ENCODE measurements around the gene CDCP2. TPM values are rescaled to one million over a fixed set of nuclear protein-coding genes. Genes with fewer than 3 reads are reported as not detected.

CDCP2 gene
- total and polyA plus RNA-seq, 2 experiments from 2014 or later: not detected

DNA sequence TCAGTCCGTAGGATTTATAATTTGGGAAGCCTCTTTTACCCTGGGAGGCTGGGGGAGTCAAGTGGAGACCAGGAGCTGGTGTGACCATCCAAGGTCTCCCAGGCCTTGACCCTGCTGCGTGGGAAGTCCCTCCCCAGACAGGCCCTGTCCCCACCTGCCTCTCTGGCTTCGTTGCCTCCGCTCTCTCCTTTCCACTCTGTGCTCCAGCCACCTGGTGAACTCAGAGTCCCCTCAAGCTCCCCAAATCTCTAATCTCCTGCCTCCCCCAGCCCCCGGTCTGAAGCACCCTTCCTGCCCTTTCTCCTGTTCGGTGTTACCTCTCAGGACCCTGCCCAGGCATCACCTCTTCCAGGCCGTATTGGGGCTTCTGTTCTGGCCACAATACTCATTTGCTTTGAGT is 27.9 kb downstream of the CDCP2 start:
- 93% methylated on average over 6 of the region's 7 CpGs for WGBS (ENCODE audit: low lambda C conversion rate, missing lambda C conversion rate)

DNA sequence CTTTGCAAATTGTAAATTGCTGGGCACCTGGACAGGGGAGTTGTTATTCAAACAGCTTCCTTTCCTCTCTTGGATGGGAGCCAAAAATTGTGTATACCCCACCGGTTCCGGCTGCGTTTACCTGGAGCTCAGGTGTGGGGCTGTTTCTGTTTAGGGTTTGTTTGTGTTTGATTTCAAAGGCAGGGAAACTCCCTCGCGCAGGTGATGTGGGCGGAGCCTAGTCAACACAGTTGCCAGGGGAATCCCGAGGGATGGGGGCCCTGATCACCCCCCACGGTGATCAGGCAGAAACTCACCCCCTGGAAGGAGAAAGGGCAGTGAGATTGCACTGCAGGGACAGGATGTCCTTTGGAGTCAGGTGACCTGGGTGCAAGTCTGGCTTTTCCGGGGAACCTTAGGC is 28.3 kb downstream of the CDCP2 start:
- Histone ChIP-seq H2AFZ (no peak overlapping the region), H3K27ac (no peak overlapping the region), H3K36me3 (replicated peaks; ENCODE audit: insufficient read depth, low read depth) (no peaks in the 10 kb centered on the region), H4K20me1 (ENCODE audit: insufficient read depth, poor library complexity, severe bottlenecking) (no peaks in the 10 kb centered on the region), H3K9me3 (ENCODE audit: low read depth) (no peaks in the 10 kb centered on the region), H3K79me2 (no peaks in the 10 kb centered on the region), H3K4me3 (no peak overlapping the region), H3K9me2 (replicated peaks; ENCODE audit: insufficient read depth) (no peaks in the 10 kb centered on the region), H3K4me1 (ENCODE audit: insufficient read depth) (peaks cover 12% of the 10 kb centered on the region), H3K27me3 (no peaks in the 10 kb centered on the region), H3K4me2 (no peak overlapping the region)
- TF ChIP-seq, protein P1, sequence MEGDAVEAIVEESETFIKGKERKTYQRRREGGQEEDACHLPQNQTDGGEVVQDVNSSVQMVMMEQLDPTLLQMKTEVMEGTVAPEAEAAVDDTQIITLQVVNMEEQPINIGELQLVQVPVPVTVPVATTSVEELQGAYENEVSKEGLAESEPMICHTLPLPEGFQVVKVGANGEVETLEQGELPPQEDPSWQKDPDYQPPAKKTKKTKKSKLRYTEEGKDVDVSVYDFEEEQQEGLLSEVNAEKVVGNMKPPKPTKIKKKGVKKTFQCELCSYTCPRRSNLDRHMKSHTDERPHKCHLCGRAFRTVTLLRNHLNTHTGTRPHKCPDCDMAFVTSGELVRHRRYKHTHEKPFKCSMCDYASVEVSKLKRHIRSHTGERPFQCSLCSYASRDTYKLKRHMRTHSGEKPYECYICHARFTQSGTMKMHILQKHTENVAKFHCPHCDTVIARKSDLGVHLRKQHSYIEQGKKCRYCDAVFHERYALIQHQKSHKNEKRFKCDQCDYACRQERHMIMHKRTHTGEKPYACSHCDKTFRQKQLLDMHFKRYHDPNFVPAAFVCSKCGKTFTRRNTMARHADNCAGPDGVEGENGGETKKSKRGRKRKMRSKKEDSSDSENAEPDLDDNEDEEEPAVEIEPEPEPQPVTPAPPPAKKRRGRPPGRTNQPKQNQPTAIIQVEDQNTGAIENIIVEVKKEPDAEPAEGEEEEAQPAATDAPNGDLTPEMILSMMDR (IDR thresholded peaks at IDR 0.05; ENCODE audit: poor library complexity): no peak
- TF ChIP-seq EZH2 (IDR thresholded peaks at IDR 0.05; ENCODE audit: borderline replicate concordance) (no peak), EZH2phosphoT487 (IDR thresholded peaks at IDR 0.05; ENCODE audit: low read depth, severe bottlenecking, unreplicated experiment) (no peak)
- 45% methylated on average over 9 of the region's 9 CpGs for WGBS (ENCODE audit: low lambda C conversion rate, missing lambda C conversion rate)
- peak; percentile 66 for DNase-seq (ENCODE audit: low spot score)

More for the DNA sequence above, 27.9 kb downstream of the CDCP2 start:
- TF ChIP-seq EZH2phosphoT487 (IDR thresholded peaks at IDR 0.05; ENCODE audit: low read depth, severe bottlenecking, unreplicated experiment): no peak
- TF ChIP-seq, protein P1 (IDR thresholded peaks at IDR 0.05; ENCODE audit: poor library complexity): no peak
- no peak for TF ChIP-seq EZH2 (IDR thresholded peaks at IDR 0.05; ENCODE audit: borderline replicate concordance)
- Histone ChIP-seq H3K79me2 (no peaks in the 10 kb centered on the region), H3K9me3 (ENCODE audit: low read depth) (no peaks in the 10 kb centered on the region), H3K4me1 (ENCODE audit: insufficient read depth) (peaks cover 12% of the 10 kb centered on the region), H3K27me3 (no peaks in the 10 kb centered on the region), H3K4me2 (no peak overlapping the region), H3K4me3 (no peak overlapping the region), H3K9me2 (replicated peaks; ENCODE audit: insufficient read depth) (no peaks in the 10 kb centered on the region), H3K36me3 (replicated peaks; ENCODE audit: insufficient read depth, low read depth) (no peaks in the 10 kb centered on the region), H2AFZ (no peak overlapping the region), H3K27ac (no peak overlapping the region), H4K20me1 (ENCODE audit: insufficient read depth, poor library complexity, severe bottlenecking) (no peaks in the 10 kb centered on the region)
- no peak for DNase-seq (ENCODE audit: low spot score)

DNA sequence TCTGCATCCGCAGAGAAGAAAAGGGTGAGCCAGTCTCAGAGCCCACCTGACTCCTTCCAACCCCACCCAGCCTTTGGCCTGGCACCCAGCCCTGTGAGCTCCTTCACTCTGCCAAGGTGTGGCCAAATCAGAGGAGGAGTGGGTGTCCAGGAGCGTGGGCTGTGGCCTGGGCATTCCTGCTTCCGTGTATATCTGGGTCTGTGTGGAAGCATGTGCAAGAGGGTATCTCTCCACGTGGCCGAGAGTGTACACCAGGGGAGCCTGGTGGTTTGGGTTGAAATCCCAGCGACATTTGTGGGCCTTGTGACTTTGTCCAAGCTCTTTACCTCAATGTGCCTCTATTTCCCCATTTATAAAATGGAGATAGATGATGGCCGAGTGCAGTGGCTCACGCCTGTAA is 29.8 kb downstream of the CDCP2 start:
- 93% methylated on average over 8 of the region's 8 CpGs for WGBS (ENCODE audit: low lambda C conversion rate, missing lambda C conversion rate)
- Histone ChIP-seq H4K20me1 (ENCODE audit: insufficient read depth, poor library complexity, severe bottlenecking) (no peaks in the 10 kb centered on the region), H3K4me2 (no peak overlapping the region), H3K27ac (no peak overlapping the region), H3K9me3 (ENCODE audit: low read depth) (no peaks in the 10 kb centered on the region), H3K79me2 (no peaks in the 10 kb centered on the region), H3K27me3 (no peaks in the 10 kb centered on the region), H2AFZ (no peak overlapping the region), H3K4me3 (no peak overlapping the region), H3K9me2 (replicated peaks; ENCODE audit: insufficient read depth) (no peaks in the 10 kb centered on the region), H3K36me3 (replicated peaks; ENCODE audit: insufficient read depth, low read depth) (no peaks in the 10 kb centered on the region), H3K4me1 (ENCODE audit: insufficient read depth) (peaks cover 12% of the 10 kb centered on the region)
- DNase-seq (ENCODE audit: low spot score): no peak
- TF ChIP-seq EZH2phosphoT487 (IDR thresholded peaks at IDR 0.05; ENCODE audit: low read depth, severe bottlenecking, unreplicated experiment): no peak
- TF ChIP-seq, protein P1 (IDR thresholded peaks at IDR 0.05; ENCODE audit: poor library complexity): no peak
- no peak for TF ChIP-seq EZH2 (IDR thresholded peaks at IDR 0.05; ENCODE audit: borderline replicate concordance)

All from hepatocyte (in vitro differentiated cells).